Islet of Langerhans (tissue), 1 donor: ENCODE data around the gene CMBL.
A peak's percentile ranks its signal among the peaks of the same experiment; 100 is the strongest.
"Not testable (repeated sequence)": the region's sequence is repeated elsewhere in the genome, so short reads cannot be mapped to it uniquely, and the experiment has no call there.

Experiments used
- FAIRE-seq: peaks from one replicate; lab custom pipeline; 2011; peaks lifted over from hg19 to GRCh38; lab: Jason Lieb, UNC

Gene CMBL

GRCh38 chr5:10254686-10255085 lies 53.0 kb downstream of the CMBL start:
- FAIRE-seq, result no peak

- FAIRE-seq, result no peak
These were observed 54.3 kb downstream of the CMBL start for GRCh38 chr5:10253390-10253789.

GRCh38 chr5:10251405-10251804 lies 56.3 kb downstream of the CMBL start:
- FAIRE-seq, result no peak

GRCh38 chr5:10250806-10251276 lies 56.9 kb downstream of the CMBL start:
- FAIRE-seq, result no peak

GRCh38 chr5:10249948-10250805 lies 57.5 kb downstream of the CMBL start, which contains the start of gene CCT5:
Gene CCT5, plus strand, starts transcription at chr5:10250280. Its CDS starts 61 bp downstream, at chr5:10250341.
- FAIRE-seq, result peak; percentile 47

- no peak for FAIRE-seq
These were observed 59.1 kb downstream of the CMBL start for GRCh38 chr5:10248378-10249260.

- not testable (repeated sequence) for FAIRE-seq
These were observed 60.5 kb downstream of the CMBL start for GRCh38 chr5:10247217-10247616.

GRCh38 chr5:10246761-10247160 lies 60.9 kb downstream of the CMBL start:
- FAIRE-seq, result no peak

- no peak for FAIRE-seq
These were observed 63.3 kb downstream of the CMBL start for GRCh38 chr5:10244342-10244944.

- FAIRE-seq, result no peak
These were observed 64.0 kb downstream of the CMBL start for GRCh38 chr5:10243660-10244240.

- no peak for FAIRE-seq
These were observed 72.4 kb downstream of the CMBL start for GRCh38 chr5:10235350-10235749.

GRCh38 chr5:10233505-10233904 lies 74.2 kb downstream of the CMBL start:
- FAIRE-seq, result no peak

- no peak for FAIRE-seq
These were observed 74.7 kb downstream of the CMBL start for GRCh38 chr5:10233011-10233410.

- no peak for FAIRE-seq
These were observed 75.3 kb downstream of the CMBL start for GRCh38 chr5:10232386-10232785.

GRCh38 chr5:10229306-10230048 lies 78.2 kb downstream of the CMBL start:
- no peak for FAIRE-seq

GRCh38 chr5:10228288-10228687 lies 79.4 kb downstream of the CMBL start:
- FAIRE-seq, result no peak
